H1 (cell line): ENCODE data around the gene ENPP6. TPM values are rescaled to one million over a fixed set of nuclear protein-coding genes. Genes with fewer than 3 reads are reported as not detected.

Experiments used
- CTCF ChIA-PET: fragments of 300-600 bp; sonication (Branson Sonifier 250); formaldehyde crosslinking; loops from one replicate; lab custom pipeline; 2021; ENCODE audit not compliant: partially characterized antibody; lab: Charles Lee
- POLR2A ChIA-PET: fragments of 300-600 bp; sonication (Branson Sonifier 250); formaldehyde crosslinking; loops from one replicate; lab custom pipeline; 2021; ENCODE audit warnings: inconsistent platforms; ENCODE audit not compliant: partially characterized antibody; lab: Charles Lee
- DNase-seq, 2 experiments: peaks; one replicate each; pipeline versions ENCODE4 v3.0.0 to v3.0.0-alpha.2; 2010 to 2022; ENCODE audit warnings: low spot score in 2 of 2, low read depth in 1 of 2, mixed read lengths in 1 of 2
- FAIRE-seq: peaks from 2 replicates; lab custom pipeline; 2011; peaks lifted over from hg19 to GRCh38; lab: Jason Lieb, UNC
- H2AFZ ChIP-seq: 2 replicates; pipeline ENCODE4 v1.8.1; 2012; ENCODE audit warnings: low read length, inconsistent platforms
- H2AK5ac ChIP-seq: 2 replicates; pipeline ENCODE4 v1.6.1; 2013; ENCODE audit warnings: low read depth, low read length
- H2BK120ac ChIP-seq: replicated peaks from 2 replicates; pipeline ENCODE3; 2013; ENCODE audit warnings: low read depth, low read length, inconsistent platforms
- H2BK12ac ChIP-seq: 2 replicates; pipeline ENCODE4 v1.6.1; 2013; ENCODE audit warnings: low read depth, low read length
- H2BK15ac ChIP-seq: 2 replicates; pipeline ENCODE4 v1.6.1; 2013; ENCODE audit warnings: low read length
- H2BK20ac ChIP-seq: 2 replicates; pipeline ENCODE4 v1.6.1; 2013; ENCODE audit warnings: low read length
- H2BK5ac ChIP-seq: 2 replicates; pipeline ENCODE4 v1.6.1; 2013; ENCODE audit warnings: low read depth, low read length
- H3K14ac ChIP-seq: 2 replicates; pipeline ENCODE4 v1.6.1; 2013; ENCODE audit warnings: inconsistent platforms; ENCODE audit not compliant: insufficient read length
- H3K18ac ChIP-seq: 2 replicates; pipeline ENCODE4 v1.6.1; 2013; ENCODE audit warnings: low read length; ENCODE audit errors: extremely low read depth
- H3K23ac ChIP-seq: 2 replicates; pipeline ENCODE4 v1.6.1; 2013; ENCODE audit warnings: inconsistent platforms; ENCODE audit not compliant: insufficient read length
- H3K23me2 ChIP-seq: 2 replicates; pipeline ENCODE4 v1.6.1; 2013; ENCODE audit warnings: low read depth, low read length
- H3K27ac ChIP-seq: 2 replicates; pipeline ENCODE4 v1.6.1; 2011; ENCODE audit warnings: low read depth, low read length, inconsistent platforms
- H3K27me3 ChIP-seq, 4 experiments: replicated peaks in 1 of 4; 1 replicate in 1 of 4; 2 replicates in 3 of 4; pipeline versions ENCODE4 v1.6.1 to v1.8.1; 2011 to 2013; ENCODE audit warnings: low read length in 3 of 4, mild to moderate bottlenecking in 3 of 4, inconsistent platforms in 2 of 4, mixed read lengths in 2 of 4, moderate library complexity in 1 of 4; ENCODE audit not compliant: control insufficient read depth in 3 of 4, insufficient read depth in 3 of 4; ENCODE audit errors: extremely low read depth in 1 of 4
- H3K36me3 ChIP-seq, 4 experiments: 2 replicates each; pipeline versions ENCODE4 v1.6.1 to v1.8.1; 2011 to 2013; ENCODE audit warnings: mild to moderate bottlenecking in 4 of 4, low read length in 3 of 4, moderate library complexity in 2 of 4, control low read depth in 1 of 4, inconsistent platforms in 1 of 4; ENCODE audit not compliant: insufficient read depth in 4 of 4, control insufficient read depth in 2 of 4
- H3K4ac ChIP-seq: replicated peaks from 2 replicates; pipeline ENCODE3; 2013; ENCODE audit warnings: low read length, low read depth, mixed read lengths, inconsistent platforms; ENCODE audit not compliant: insufficient read length
- H3K4me1 ChIP-seq, 4 experiments: replicated peaks in 1 of 4; 1 replicate in 1 of 4; 2 replicates in 3 of 4; pipeline versions ENCODE4 v1.6.1 to v1.8.1; 2011 to 2013; ENCODE audit warnings: low read length in 3 of 4, inconsistent platforms in 2 of 4, mixed read lengths in 1 of 4; ENCODE audit not compliant: insufficient read depth in 4 of 4, control insufficient read depth in 3 of 4
- H3K4me2 ChIP-seq, 2 experiments: 2 replicates each; pipeline versions ENCODE4 v1.6.1 to v1.8.1; 2011 to 2013; ENCODE audit warnings: low read depth in 2 of 2, low read length in 2 of 2, control low read depth in 1 of 2, inconsistent platforms in 1 of 2, mild to moderate bottlenecking in 1 of 2; ENCODE audit not compliant: insufficient read depth in 1 of 2
- H3K4me3 ChIP-seq, 4 experiments: fragments of 200-600, 300-600 bp in 1 of 4; sonication (generic), shearing (Covaris generic), sonication (Bioruptor Twin) in 1 of 4; 2 replicates each; pipeline versions ENCODE4 v1.5.1 to v1.8.1; 2011 to 2016; ENCODE audit warnings: low read length in 4 of 4, low read depth in 3 of 4, control low read depth in 2 of 4, inconsistent platforms in 2 of 4, mild to moderate bottlenecking in 2 of 4, mixed read lengths in 1 of 4, moderate library complexity in 1 of 4; ENCODE audit not compliant: insufficient read depth in 2 of 4; ENCODE audit errors: extremely low read depth in 1 of 4
- H3K56ac ChIP-seq: replicated peaks from 2 replicates; pipeline ENCODE3; 2013; ENCODE audit warnings: low read depth, mild to moderate bottlenecking, mixed read lengths, low read length, inconsistent platforms; ENCODE audit not compliant: insufficient read length
- H3K79me1 ChIP-seq: 2 replicates; pipeline ENCODE4 v1.6.1; 2013; ENCODE audit warnings: low read depth, low read length, control low read depth
- H3K79me2 ChIP-seq, 2 experiments: 2 replicates each; pipeline versions ENCODE4 v1.6.1 to v1.8.1; 2012 to 2013; ENCODE audit warnings: low read length in 2 of 2, mild to moderate bottlenecking in 2 of 2, inconsistent platforms in 1 of 2; ENCODE audit not compliant: insufficient read depth in 2 of 2, control insufficient read depth in 1 of 2
- H3K9ac ChIP-seq, 4 experiments: replicated peaks in 1 of 4; 1 replicate in 1 of 4; 2 replicates in 3 of 4; pipeline versions ENCODE4 v1.6.1 to v1.8.1; 2011 to 2013; ENCODE audit warnings: low read depth in 3 of 4, low read length in 3 of 4, control low read depth in 2 of 4, mild to moderate bottlenecking in 2 of 4, moderate library complexity in 2 of 4, inconsistent platforms in 1 of 4; ENCODE audit errors: extremely low read depth in 1 of 4
- H3K9me3 ChIP-seq, 2 experiments: 2 replicates each; pipeline versions ENCODE4 v1.6.1 to v1.8.1; 2012 to 2013; ENCODE audit warnings: mild to moderate bottlenecking in 2 of 2, moderate library complexity in 2 of 2, control low read depth in 1 of 2, inconsistent platforms in 1 of 2, low read depth in 1 of 2, low read length in 1 of 2, mixed read lengths in 1 of 2; ENCODE audit not compliant: insufficient read depth in 2 of 2
- H4K20me1 ChIP-seq, 2 experiments: replicated peaks in 1 of 2; 2 replicates each; pipeline versions ENCODE3 to v1.8.1; 2011 to 2013; ENCODE audit warnings: inconsistent platforms in 2 of 2, low read length in 2 of 2, mild to moderate bottlenecking in 1 of 2; ENCODE audit not compliant: insufficient read depth in 2 of 2, control insufficient read depth in 1 of 2
- H4K5ac ChIP-seq: 2 replicates; pipeline ENCODE4 v1.6.1; 2013; ENCODE audit warnings: low read length, low read depth, mixed read lengths, inconsistent platforms; ENCODE audit not compliant: insufficient read length
- H4K8ac ChIP-seq: 2 replicates; pipeline ENCODE4 v1.8.0; 2013; ENCODE audit warnings: mild to moderate bottlenecking, moderate library complexity, low read length, inconsistent platforms; ENCODE audit not compliant: insufficient read depth; ENCODE audit errors: extremely low read depth
- H4K91ac ChIP-seq: replicated peaks from 2 replicates; pipeline ENCODE3; 2013; ENCODE audit warnings: low read length, mixed read lengths, inconsistent platforms; ENCODE audit not compliant: insufficient read length
- ATF3 ChIP-seq: IDR thresholded peaks from 2 replicates; pipeline ENCODE4 v1.6.1; 2011; ENCODE audit warnings: low read depth, mild to moderate bottlenecking, low read length; ENCODE audit not compliant: insufficient read depth
- EZH2 ChIP-seq: fragments of 200-600 bp; sonication (generic); IDR thresholded peaks from 2 replicates; pipeline ENCODE4 v1.7.1; 2012; ENCODE audit warnings: low read depth, mild to moderate bottlenecking, moderate library complexity, low read length, inconsistent platforms; ENCODE audit not compliant: severe bottlenecking
- NRF1 ChIP-seq: IDR thresholded peaks from 2 replicates; pipeline ENCODE4 v1.6.1; 2011; ENCODE audit warnings: mild to moderate bottlenecking, low read depth, low read length, improper control_type of control experiment
- POLR2A ChIP-seq, 2 experiments: IDR thresholded peaks; 1 replicate in 1 of 2; 2 replicates in 1 of 2; pipeline ENCODE4 v1.6.1; 2011; ENCODE audit warnings: low read depth in 2 of 2, low read length in 2 of 2, mild to moderate bottlenecking in 2 of 2; ENCODE audit errors: control extremely low read depth in 1 of 2
- RFX5 ChIP-seq: IDR thresholded peaks from 2 replicates; pipeline ENCODE4 v1.6.1; 2011; ENCODE audit warnings: low read depth, low read length, improper control_type of control experiment, borderline replicate concordance
- SP2 ChIP-seq: IDR thresholded peaks from 2 replicates; pipeline ENCODE4 v1.6.1; 2012; ENCODE audit warnings: mild to moderate bottlenecking, low read length, inconsistent platforms
- SP4 ChIP-seq: IDR thresholded peaks from 2 replicates; pipeline ENCODE4 v1.6.1; 2012; ENCODE audit warnings: low read length, inconsistent platforms
- TAF7 ChIP-seq: optimal IDR thresholded peaks from 2 replicates; pipeline ENCODE3; 2011; ENCODE audit warnings: low read depth, mild to moderate bottlenecking, inconsistent platforms, low read length, moderate library complexity, borderline replicate concordance
- WGBS, 2 experiments: shearing (Covaris generic) in 1 of 2; methylation state at CpG; one replicate each; pipeline versions ENCODE4 v1.1.6 to v1.1.7; 2013 to 2015; ENCODE audit warnings: low lambda C conversion rate in 2 of 2, mixed read lengths in 2 of 2, inconsistent platforms in 1 of 2, low coverage in 1 of 2, missing lambda C conversion rate in 1 of 2; ENCODE audit not compliant: insufficient replicate concordance in 2 of 2, insufficient coverage in 1 of 2, insufficient read length in 1 of 2; ENCODE audit errors: extremely low coverage in 1 of 2, missing lambda C conversion rate in 1 of 2; 5-methylcytosine and 5-hydroxymethylcytosine counted together
- polyA plus RNA-seq, 7 experiments: library from polyadenylated mRNA; depleted of rRNA in 3 of 7; stranded (reverse) in 5 of 7; unstranded in 2 of 7; fragments of >200 nt in 5 of 7; fragments of 200-250 nt in 2 of 7; gene quantifications; 1 replicate in 5 of 7; 2 replicates in 1 of 7; 4 replicates in 1 of 7; pipeline versions ENCODE4 v1.2.1 to v1.2.3, GENCODE V29; 2011 to 2013; ENCODE audit warnings: missing spikeins in 2 of 7, mixed read lengths in 2 of 7
- total RNA-seq: library from RNA; stranded (reverse); fragmentation: NEBNext Ultra II Directional; extraction: Animal tissue kit (Norgen Biotek cat#: 25700); gene quantifications from 2 replicates; pipeline ENCODE4 v1.2.1, GENCODE V29; 2021
- TF ChIP-seq, protein P1 (sequence below), 3 experiments: IDR thresholded peaks; 1 replicate in 2 of 3; 2 replicates in 1 of 3; pipeline versions ENCODE4 v1.5.1 to v1.6.1; 2011; ENCODE audit warnings: low read length in 3 of 3, mild to moderate bottlenecking in 3 of 3, inconsistent platforms in 2 of 3, low read depth in 1 of 3, moderate library complexity in 1 of 3; ENCODE audit not compliant: insufficient read depth in 1 of 3; ENCODE audit errors: control extremely low read depth in 1 of 3

ENPP6 gene
- total and polyA plus RNA-seq, 2 of the 8 experiments (the other 6 are each of a cell fraction or from before 2014, with no cell fraction given) = 0.11 to 0.20 TPM

DNA sequence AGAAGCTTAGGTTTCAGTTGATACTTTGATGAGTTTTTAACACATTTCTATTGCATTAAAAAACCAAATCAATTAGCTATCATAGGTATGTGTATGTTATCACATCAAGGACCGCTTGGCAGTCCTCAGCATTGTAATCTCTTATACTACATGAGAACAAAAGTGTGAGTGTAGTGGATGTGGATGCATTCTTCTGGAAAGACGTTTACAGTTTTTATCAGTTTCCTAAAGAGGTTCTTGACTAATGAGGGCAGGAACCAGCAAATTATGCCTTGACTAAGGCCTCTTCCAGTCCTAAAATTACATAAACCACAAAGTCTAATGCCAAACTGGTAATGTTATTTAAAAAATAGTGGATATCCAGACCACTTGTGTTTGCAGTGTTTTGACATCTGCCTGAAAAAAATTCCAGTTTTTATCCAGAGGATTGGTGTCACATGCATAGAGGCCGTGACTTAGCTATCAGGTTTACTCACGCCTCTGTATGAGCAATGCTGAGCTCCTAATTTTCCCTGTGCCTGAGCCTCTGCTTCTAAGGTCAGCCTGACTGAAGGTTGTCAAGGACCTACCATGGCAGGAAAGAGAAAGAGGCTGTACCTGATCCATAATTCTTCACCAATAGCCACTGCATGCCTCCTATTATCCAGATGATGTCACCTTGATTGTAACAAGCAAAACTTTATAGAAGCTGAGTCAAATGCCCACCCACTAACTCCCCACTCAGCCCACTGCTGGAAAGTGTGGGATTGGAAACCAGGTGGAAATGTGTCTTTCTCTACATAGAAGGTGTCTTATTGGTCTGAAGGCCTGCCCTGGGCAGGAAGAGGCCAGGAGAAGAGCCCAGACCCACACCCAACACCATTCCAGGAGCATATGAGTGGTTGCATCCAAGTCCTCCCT is 68.7 kb downstream of the ENPP6 start:
- no peaks in the 10 kb centered on the region for H3K9me3 ChIP-seq
- no peak overlapping the region for H3K27ac ChIP-seq
- no peak overlapping the region for H4K8ac ChIP-seq
- no peak overlapping the region for H3K14ac ChIP-seq
- H3K4me3 ChIP-seq = no peak overlapping the region
- no peaks in the 10 kb centered on the region for H3K27me3 ChIP-seq
- no peak overlapping the region for H2BK120ac ChIP-seq
- POLR2A ChIA-PET = interaction anchor here (0.5 to 1.0 kb wide), 3 partner anchors 16 to 427 kb away, joined by 3 read pairs; no protein-coding TSS in a partner anchor
- no peak overlapping the region for H3K4ac ChIP-seq
- H4K91ac ChIP-seq = no peak overlapping the region
- H3K56ac ChIP-seq = no peak overlapping the region
- no peak overlapping the region for H2BK20ac ChIP-seq
- H3K36me3 ChIP-seq = no peaks in the 10 kb centered on the region
- H3K9ac ChIP-seq = no peak overlapping the region
- FAIRE-seq (no peak), DNase-seq (no peak)
- H2BK12ac ChIP-seq = no peak overlapping the region
- CTCF ChIA-PET = interaction anchor here (0.7 to 2.7 kb wide), 5 partner anchors 9 to 309 kb away, joined by 3 to 9 read pairs (median 3); no protein-coding TSS in a partner anchor
- no peak overlapping the region for H2AFZ ChIP-seq
- H4K20me1 ChIP-seq = no peaks in the 10 kb centered on the region
- no peaks in the 10 kb centered on the region for H3K4me1 ChIP-seq
- H3K18ac ChIP-seq = no peak overlapping the region
- no peak overlapping the region for H2AK5ac ChIP-seq
- no peaks in the 10 kb centered on the region for H3K79me2 ChIP-seq
- H2BK15ac ChIP-seq = no peak overlapping the region
- H3K23me2 ChIP-seq = no peaks in the 10 kb centered on the region
- no peak overlapping the region for H4K5ac ChIP-seq
- no peak overlapping the region for H2BK5ac ChIP-seq
- H3K4me2 ChIP-seq = no peak overlapping the region
- H3K79me1 ChIP-seq = no peaks in the 10 kb centered on the region; the same call in 1 of the 2 replicates
- no peak overlapping the region for H3K23ac ChIP-seq
- WGBS, 2 experiments = 88% methylated on average over 4 of the region's 4 CpGs; no CpG with 5 or more reads in 1 of the 2 experiments
- TF ChIP-seq, protein P1, sequence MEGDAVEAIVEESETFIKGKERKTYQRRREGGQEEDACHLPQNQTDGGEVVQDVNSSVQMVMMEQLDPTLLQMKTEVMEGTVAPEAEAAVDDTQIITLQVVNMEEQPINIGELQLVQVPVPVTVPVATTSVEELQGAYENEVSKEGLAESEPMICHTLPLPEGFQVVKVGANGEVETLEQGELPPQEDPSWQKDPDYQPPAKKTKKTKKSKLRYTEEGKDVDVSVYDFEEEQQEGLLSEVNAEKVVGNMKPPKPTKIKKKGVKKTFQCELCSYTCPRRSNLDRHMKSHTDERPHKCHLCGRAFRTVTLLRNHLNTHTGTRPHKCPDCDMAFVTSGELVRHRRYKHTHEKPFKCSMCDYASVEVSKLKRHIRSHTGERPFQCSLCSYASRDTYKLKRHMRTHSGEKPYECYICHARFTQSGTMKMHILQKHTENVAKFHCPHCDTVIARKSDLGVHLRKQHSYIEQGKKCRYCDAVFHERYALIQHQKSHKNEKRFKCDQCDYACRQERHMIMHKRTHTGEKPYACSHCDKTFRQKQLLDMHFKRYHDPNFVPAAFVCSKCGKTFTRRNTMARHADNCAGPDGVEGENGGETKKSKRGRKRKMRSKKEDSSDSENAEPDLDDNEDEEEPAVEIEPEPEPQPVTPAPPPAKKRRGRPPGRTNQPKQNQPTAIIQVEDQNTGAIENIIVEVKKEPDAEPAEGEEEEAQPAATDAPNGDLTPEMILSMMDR (IDR thresholded peaks at IDR 0.05; ENCODE audit: control extremely low read depth in 1 of 3, insufficient read depth in 1 of 3, low read depth in 1 of 3, low read length in 3 of 3) = no peak
- TF ChIP-seq TAF7 = no peak
- no peak for TF ChIP-seq RFX5
- TF ChIP-seq EZH2 = no peak
- no peak for TF ChIP-seq SP4
- TF ChIP-seq SP2 = no peak
- TF ChIP-seq POLR2A (IDR thresholded peaks at IDR 0.05; ENCODE audit: control extremely low read depth in 1 of 2, low read depth in 2 of 2, low read length in 2 of 2) = no peak
- TF ChIP-seq ATF3 = no peak
- TF ChIP-seq NRF1 = no peak
